Stimulated activated CD4-positive, alpha-beta T cell treated with anti-CD3 and anti-CD28 coated beads, Interleukin-2, amount 100 ng/mL, for 4 hours (primary cell): ENCODE data around the gene ATL2.
"Not testable (repeated sequence)": the region's sequence is repeated elsewhere in the genome, so short reads cannot be mapped to it uniquely, and the experiment has no call there.

Source experiments
- DNase-seq: peaks from one replicate; pipeline ENCODE4 v3.0.0-alpha.2; 2020; ENCODE audit warnings: low read depth

Gene ATL2

GRCh38 chr2:38327580-38327979, 49.5 kb downstream of the ATL2 start:
- DNase-seq = no peak

GRCh38 chr2:38323623-38324022, 53.5 kb downstream of the ATL2 start:
- DNase-seq = no peak

- DNase-seq = no peak
These were observed 54.7 kb downstream of the ATL2 start for GRCh38 chr2:38322224-38322914.

- not testable (repeated sequence) for DNase-seq
These were observed 57.8 kb downstream of the ATL2 start for GRCh38 chr2:38319240-38319639.

GRCh38 chr2:38317725-38318124, 59.3 kb downstream of the ATL2 start:
- no peak for DNase-seq

- DNase-seq = no peak
These were observed 61.3 kb downstream of the ATL2 start for GRCh38 chr2:38315707-38316333.

GRCh38 chr2:38308821-38309220, 68.3 kb downstream of the ATL2 start:
- no peak for DNase-seq

GRCh38 chr2:38301969-38302702, 74.9 kb downstream of the ATL2 start:
- no peak for DNase-seq

GRCh38 chr2:38301340-38301968, 75.6 kb downstream of the ATL2 start:
- DNase-seq = no peak

- DNase-seq = no peak
These were observed 78.5 kb downstream of the ATL2 start for GRCh38 chr2:38298539-38298938.

GRCh38 chr2:38296197-38296780, 80.8 kb downstream of the ATL2 start:
- DNase-seq = no peak

- DNase-seq = no peak
These were observed 82.5 kb downstream of the ATL2 start for GRCh38 chr2:38294597-38294996.

- DNase-seq = no peak
These were observed 83.8 kb downstream of the ATL2 start for GRCh38 chr2:38293152-38293865.

GRCh38 chr2:38290332-38290731, 86.7 kb downstream of the ATL2 start:
- no peak for DNase-seq

- DNase-seq = no peak
These were observed 92.1 kb downstream of the ATL2 start for GRCh38 chr2:38284971-38285370.

- DNase-seq = no peak
These were observed 95.9 kb downstream of the ATL2 start for GRCh38 chr2:38281095-38281742.

GRCh38 chr2:38279201-38279600, 97.9 kb downstream of the ATL2 start:
- no peak for DNase-seq

- not testable (repeated sequence) for DNase-seq
These were observed 99.0 kb downstream of the ATL2 start for GRCh38 chr2:38278117-38278438.

- DNase-seq = no peak
These were observed 99.6 kb downstream of the ATL2 start for GRCh38 chr2:38277245-38278116.
